NCI-H460 (cell line): ENCODE measurements around the gene ALG1. TPM values are rescaled to one million over a fixed set of nuclear protein-coding genes. Genes with fewer than 3 reads are reported as not detected.
A peak's percentile ranks its signal among the peaks of the same experiment; 100 is the strongest.
"Not testable (repeated sequence)": the region's sequence is repeated elsewhere in the genome, so short reads cannot be mapped to it uniquely, and the experiment has no call there.

Source experiments
- DNase-seq: peaks from one replicate; pipeline ENCODE4 v3.0.0-alpha.2; 2016; ENCODE audit warnings: low read depth; ENCODE audit errors: extremely low read depth
- total RNA-seq: library from RNA; depleted of rRNA; stranded (reverse); fragments of >200 nt; shearing (Covaris generic); gene quantifications from 2 replicates; pipeline ENCODE4 v1.2.3, GENCODE V29; 2014

Gene ALG1
- total RNA-seq, 1 experiment from 2014 or later, result 22.0 TPM

DNA sequence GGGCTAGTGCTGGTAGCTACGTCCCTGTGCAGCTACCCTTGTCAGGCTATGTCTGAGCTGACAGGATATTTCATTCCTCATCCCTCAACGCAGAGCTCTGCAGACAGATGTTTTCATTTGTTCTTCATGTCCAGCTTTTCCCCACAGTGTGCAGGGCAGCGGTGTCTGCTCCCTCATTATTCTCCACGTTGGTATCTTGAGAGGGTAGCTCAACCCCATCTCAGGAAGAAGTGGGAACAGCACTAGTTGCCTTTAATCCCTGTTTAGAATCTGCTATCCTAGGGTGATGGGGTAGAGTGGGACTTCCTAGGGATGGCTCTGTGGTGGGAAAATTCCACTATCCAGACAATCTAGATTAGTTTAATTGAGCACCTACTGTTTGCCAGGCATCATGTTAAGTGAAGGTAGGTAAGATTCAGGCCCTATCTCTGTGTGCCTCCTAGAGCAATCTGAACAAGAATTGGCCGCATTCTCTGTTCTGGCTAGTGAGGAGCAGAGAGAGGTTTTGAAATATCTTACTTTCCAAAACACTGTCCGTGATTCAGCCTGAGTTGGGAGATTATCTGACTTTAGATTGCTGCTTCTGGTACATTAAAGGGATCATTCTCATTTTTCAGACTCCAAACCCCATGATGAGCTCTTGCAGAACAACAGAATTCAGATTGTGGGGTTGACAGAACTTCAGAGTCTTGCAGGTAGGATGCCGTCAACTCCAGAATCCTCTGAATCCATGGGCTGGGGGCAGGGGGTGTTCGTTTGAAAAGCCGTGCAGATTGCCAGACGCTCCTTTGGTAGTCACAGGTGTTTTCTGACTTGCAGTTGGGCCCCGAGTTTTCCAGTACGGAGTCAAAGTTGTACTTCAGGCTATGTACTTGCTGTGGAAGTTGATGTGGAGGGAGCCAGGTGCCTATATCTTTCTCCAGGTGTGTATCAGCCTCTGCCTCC lies 963 bp downstream of the ALG1 start:
- DNase-seq, result no peak

DNA sequence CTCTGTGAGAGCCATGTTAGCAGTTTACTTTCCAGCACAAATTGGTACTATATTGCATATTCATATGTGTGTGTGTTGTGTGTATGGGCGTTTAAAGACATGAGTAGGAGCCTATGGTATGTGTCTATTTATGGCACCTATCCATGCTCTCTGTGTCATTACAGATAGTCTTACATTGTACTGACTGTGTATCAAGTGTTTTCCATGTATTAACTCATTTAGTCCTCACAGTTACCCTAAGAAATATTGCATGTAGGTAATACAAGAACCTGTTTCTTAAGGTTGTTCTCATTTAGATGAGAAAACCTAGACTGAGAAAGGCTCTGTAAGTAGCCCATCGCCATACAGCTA lies 1.6 kb downstream of the ALG1 start:
- no peak for DNase-seq

DNA sequence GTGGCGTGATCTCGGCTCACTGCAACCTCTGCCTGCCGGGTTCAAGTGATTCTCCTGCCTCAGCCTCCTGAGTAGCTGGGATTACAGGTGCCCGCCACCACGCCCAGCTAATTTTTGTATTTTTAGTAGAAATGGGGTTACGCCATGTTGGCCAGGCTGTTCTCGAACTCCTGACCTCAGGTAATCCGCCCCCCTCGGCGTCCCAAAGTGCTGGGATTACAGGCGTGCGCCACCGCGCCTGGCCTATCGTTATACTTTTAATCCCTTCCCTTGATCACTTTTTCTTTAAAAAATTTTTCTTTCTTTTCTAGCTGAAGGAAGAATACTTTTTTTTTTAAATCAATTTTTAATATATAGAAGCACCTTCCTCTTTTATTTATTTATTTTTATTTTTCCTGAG lies 2.1 kb downstream of the ALG1 start:
- DNase-seq, result not testable (repeated sequence)

DNA sequence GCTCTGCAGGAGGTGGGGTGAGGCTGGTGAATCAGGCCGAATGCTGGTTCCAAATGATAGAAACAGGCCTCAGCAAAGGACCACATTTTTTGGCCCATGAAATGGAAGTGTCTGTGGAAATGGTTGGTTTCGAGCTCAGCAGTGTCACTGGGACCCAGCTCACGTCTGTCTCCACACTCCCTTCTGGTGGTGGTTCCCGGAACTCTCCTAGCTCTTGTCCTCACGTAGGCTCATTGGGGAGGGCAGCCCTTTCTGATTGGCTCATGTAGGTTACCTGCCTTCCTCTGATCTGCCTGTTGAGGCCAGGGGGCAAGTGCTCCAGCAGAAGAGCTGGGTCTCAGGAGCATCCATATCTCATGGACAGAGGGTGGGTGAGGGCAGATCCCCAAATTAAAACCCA lies 4.0 kb downstream of the ALG1 start:
- DNase-seq, result no peak

DNA sequence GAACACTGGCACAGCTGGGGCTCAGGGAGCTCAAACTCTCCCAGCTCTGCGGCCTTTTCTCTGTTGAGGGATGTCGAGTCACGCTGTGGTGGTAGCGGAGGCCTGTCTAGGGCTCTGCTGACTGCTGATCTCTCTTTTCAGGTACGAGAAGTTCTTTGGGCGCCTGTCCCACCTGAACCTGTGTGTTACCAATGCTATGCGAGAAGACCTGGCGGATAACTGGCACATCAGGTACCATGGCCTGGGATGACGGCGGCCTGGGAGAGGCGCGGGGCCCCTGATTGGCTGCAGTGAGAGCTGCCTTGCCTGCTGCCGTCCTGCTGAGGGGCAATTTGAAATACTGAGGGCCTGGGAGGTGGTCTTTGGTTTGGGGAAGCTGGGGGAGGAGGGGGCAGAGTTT lies 5.7 kb downstream of the ALG1 start:
- no peak for DNase-seq

DNA sequence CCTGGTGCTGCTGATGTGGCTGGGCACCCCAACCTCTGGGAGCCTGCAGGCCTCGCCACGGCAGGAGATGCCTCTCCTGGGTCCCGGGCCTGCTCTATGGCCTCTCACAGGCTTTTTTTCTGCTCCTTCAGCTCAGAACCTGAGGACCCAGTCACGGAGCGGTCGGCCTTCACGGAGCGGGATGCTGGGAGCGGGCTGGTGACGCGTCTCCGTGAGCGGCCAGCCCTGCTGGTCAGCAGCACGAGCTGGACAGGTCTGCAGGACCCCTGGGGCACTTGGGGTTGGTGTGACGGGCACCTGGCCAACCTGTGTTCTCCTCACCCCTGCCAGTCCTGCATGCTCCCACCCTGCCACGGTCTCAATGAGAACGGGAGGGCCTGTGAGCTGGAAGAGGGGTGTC lies 7.0 kb downstream of the ALG1 start:
- no peak for DNase-seq

DNA sequence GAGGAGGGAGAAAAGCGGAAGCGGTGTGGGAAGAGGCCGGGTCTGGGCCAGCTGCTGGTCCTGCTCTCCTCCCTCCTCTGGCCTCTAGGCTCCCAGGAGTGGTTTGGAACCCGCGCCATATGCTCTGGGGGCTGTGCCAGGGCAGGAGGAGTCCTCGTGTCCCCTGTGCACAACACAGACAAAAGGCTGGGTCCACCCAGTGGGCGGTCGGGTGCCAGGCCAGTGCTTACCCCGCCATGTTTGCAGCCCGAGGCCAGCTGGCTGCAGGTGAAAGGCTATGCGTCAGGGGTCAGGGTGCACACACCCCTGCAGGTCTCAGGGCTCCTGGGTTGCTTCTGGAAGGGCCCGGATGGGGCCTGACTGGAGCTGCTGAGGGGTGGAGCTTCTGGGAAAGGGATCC lies 8.8 kb downstream of the ALG1 start:
- not testable (repeated sequence) for DNase-seq

DNA sequence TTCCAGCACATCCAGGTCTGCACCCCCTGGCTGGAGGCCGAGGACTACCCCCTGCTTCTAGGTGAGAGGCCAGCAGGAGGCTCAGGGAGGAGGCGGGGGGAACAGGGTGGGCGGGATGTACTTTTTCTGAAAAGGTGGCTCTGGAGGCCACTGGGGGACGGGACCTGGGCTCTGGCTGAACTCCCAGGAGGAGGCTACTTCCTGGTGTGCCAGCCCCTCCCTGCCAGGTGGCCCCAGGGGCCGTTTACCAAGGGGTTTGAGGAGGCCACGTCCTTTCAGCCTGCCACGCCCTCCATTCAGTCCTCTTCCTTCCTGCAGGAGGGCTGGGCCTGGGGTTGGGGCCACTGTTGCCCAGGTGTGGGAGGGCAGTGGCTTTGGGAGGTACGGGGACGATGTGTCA lies 9.4 kb downstream of the ALG1 start:
- not testable (repeated sequence) for DNase-seq

DNA sequence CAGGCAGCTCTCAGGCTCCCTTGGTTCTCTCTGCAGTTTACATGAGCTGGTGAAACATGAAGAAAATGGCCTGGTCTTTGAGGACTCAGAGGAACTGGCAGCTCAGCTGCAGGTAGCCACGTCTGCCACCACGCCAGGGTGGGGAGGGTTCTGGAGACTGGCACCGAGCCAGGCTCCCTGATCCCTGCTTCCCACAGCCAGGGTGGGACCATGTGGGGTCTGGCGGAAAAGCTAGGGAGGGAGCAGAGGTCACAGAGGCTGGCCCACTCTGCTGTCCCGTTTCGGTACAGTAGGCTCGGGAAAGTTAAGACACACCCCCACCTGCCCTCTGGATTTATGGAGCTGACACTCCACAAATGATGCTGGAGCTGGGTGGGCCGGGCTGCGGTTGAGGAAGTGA lies 12.0 kb downstream of the ALG1 start:
- DNase-seq, result not testable (repeated sequence)

DNA sequence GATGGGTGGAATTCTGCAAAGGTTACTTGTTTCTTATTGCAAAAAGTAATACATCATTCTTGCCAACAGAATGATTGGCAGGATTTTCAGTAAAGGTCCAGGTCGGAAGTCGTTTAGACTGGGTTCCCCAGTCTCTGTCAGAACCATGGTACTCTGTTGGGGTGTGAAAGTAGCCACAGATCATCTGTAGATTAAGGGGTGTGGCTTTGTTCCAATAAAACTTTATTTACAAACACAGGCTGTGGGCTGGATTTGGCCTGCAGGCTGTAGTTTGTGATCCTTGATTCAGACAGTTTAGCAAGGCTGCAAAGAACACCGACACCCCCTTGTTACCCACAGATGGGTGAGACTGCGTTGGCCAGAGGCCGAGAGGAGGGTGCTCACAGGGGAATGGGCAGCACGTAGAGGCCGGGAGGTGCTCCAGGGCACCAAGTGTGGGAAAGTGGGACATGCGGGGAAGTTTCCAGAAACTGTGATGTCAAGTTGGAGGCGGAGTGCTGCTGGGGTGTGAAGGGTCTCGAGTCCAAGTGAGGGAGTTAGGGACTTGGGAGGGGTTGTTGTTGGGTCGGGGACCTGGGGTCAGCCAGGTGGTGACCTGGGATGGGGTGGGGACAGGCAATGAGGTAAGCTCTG lies 12.6 kb downstream of the ALG1 start:
- DNase-seq, result not testable (repeated sequence)

DNA sequence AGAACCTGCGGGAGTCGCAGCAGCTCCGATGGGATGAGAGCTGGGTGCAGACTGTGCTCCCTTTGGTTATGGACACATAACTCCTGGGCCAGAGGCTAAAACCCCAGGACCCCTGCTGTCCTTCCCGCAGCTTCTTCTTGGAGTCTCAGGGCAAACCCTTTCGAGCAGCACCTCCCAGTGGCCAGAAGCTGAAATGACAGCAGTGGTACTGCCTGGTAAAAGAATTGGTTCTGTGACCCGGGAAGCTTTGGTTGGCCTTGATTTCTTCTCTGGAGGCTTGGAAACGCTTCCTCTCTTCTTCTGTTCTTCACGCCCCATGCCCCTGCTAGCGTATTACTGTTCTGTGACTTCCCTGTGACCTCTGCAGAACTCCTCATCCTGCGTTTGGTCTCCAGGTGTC lies 13.2 kb downstream of the ALG1 start:
- DNase-seq, result peak; percentile 55

DNA sequence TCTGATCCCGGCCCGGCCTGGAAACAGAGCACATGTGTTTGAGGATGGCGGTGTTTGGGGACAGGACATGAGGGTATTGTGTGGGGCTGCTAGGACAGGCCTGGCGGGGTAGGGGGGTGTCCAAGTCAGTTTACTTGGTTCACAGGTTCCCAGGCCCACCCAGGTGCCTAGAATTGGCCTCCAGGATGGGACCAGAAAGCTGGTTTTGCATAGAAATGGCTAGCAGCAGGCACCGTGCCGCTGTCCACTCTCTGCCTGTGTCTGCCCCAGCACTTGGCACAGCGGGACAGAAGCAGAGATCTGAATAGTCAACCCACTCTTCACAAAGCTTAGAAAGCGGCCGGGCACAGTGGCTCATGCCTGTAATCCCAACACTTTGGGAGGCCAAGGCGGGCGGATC lies 14.1 kb downstream of the ALG1 start:
- DNase-seq, result not testable (repeated sequence)

DNA sequence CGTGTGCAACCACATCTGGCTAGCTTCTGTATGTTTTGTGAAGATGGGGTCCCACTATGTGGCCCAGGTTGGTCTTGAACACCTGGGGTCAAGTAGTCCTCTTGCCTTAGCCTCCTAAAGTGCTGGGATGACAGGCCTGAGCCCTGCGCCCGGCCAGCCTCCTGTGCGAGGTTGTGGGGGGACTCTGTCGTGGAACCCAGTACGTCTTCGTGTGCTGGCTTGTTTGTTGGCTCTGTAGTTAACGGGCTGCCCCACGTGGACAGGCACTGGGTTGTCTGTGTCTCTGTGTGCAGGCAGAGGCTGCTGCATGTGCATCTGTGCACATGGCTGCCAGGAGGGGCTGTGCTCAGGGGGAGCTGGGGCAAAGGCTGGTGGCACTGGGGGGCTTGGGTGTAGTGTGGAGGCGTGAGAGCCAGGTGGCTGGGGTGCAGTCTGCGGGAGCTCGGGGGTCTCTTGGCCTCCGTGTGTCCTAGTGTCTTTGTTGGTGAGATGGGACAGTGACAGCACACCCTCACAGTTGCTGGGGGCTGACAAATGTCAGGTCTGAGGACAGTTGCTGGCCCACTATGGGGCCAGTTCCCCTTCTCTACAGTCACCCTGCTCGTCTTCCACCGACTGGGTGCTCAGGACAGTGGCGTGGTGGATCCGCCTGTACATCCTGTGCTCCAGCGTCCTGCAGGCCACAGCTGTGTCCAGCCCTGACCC lies 16.6 kb downstream of the ALG1 start:
- not testable (repeated sequence) for DNase-seq

DNA sequence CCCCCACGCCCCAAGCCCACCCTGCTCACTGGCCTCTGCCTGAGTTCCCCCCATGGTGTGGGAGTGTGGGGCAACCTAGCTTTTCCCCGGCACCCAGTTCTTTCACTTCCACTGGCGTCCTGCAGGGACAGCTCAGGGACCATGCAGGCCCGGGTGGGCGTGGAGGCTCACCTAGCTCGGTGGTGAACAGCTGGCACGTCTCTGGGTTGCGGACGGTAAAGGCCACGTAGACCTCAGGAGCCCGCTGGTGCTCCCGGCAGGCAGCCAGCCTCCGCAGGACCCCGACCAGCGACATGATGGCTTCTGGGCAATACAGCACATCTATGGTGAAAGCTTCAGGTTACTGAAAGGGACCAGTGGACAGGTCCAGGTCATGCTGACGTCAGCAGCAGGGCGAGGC lies 17.3 kb downstream of the ALG1 start:
- not testable (repeated sequence) for DNase-seq

DNA sequence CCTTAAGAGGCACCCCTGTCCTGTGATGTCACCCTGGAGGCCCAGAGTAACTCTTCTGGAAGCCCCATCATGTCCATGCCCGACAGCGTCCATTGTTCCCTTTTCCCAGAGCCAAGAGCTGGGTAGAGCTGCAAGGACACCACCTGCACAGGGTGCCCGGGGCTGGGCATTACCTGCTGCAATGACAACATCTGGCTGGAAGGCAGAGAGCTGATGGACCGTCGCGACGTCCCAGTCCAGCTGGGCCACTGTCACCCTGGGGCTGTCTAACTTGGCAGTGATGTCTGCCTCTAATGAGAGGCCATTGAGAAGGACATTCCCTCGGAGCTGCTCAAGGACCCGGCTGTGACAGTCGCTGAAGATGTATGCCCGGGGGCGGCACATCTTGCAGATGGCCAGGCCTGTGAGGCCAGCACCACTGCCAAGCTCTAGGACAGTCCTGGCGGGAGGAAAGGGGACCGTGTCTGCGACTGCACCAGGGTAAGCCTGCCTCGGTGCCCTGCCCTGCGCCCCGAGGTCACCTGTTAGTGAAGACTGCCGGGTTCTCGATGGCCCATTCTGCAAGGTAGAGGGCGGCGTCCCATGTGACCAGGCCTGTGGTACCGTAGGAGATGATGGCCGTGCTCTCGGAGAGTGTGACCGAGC lies 18.4 kb downstream of the ALG1 start:
- not testable (repeated sequence) for DNase-seq

DNA sequence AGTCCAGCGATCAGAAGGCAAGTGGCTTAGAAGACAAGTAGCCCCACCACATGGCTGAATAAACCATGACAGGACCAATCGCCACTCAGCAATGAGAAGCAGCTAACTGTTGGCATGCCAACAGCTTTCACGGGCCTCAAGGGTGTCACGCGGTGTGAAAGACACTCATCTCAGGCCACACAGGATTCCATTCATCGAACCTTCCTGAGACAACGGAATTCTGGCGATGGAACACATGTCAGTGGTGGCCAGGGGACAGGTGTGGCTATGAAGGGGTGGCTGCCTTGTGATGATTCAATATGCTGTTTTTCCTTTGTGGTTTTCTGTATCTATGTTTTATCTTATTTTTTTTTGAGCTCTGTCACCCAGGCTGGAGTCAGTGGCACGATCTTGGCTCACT lies 18.9 kb downstream of the ALG1 start:
- DNase-seq, result not testable (repeated sequence)

DNA sequence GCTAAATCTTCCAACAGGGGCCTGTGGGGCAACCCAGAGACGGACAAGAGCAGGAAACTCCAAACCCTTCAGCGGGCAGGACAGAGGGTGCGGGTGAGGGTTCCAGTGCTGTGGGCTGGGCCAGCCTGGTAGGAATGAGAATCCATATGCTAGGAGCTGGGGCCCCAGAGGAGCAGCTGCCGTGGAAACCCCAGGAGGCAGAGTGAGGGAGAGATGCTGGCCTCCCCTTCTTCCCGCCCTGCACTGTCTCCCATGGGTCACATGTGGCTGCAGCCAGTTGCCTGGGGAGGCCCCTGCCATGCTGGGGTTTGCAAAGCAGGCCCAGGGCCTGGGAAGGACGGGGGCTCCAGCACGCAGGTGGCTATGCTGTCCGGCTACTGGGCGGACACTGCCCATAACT lies 21.4 kb downstream of the ALG1 start:
- DNase-seq, result not testable (repeated sequence)

DNA sequence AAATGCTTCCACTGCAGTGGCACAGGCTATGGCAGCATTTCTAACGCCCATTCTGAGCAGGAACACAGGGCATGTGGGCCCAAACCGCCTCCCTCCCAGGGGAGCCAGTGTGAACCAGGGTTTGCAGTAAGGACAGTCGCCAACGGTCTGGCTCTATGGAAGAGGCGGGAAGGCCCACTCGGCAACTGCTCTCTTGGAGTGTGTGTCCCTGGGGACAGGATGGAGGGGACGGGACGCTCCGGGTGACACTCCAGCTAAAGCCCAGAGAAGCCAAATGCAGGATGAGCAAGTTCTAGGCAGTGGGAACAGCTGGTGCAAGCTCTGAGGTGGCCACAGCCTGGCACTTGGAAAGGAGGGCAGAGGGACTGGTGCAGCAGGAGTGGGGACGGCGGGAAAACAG lies 22.1 kb downstream of the ALG1 start:
- DNase-seq, result not testable (repeated sequence)

DNA sequence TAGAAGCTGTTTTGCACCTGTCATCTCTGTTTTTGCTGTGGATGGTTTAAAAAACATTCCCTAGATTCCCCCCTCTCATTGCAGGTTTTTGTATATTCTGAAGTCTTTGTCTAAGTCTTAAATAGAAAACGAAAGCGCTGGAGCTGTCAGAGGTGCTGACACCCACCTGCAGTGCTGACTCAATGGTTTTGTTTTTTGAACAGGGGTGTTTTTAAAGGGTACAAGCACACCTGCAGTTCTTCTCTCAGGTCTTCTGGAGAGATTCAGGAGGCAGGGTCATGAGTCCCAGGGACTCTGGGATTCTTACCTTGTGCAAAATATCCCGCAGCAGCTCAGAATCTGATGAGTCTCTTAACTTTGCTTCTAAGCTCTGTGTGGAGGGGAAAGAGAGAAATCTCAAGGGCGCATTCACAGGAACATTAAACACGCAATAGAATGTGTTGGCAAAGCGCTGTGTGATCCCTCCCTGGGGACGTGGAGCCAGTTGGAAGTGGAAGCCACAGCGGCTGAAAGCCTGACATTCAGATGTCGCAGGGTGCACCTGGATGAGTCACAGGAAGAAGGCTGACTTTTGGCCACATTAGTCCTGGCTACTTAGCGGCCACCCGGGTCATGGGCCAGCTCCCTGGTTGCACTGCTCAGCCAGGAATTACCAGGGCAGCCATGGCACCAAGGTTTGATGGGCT lies 23.6 kb downstream of the ALG1 start:
- not testable (repeated sequence) for DNase-seq

DNA sequence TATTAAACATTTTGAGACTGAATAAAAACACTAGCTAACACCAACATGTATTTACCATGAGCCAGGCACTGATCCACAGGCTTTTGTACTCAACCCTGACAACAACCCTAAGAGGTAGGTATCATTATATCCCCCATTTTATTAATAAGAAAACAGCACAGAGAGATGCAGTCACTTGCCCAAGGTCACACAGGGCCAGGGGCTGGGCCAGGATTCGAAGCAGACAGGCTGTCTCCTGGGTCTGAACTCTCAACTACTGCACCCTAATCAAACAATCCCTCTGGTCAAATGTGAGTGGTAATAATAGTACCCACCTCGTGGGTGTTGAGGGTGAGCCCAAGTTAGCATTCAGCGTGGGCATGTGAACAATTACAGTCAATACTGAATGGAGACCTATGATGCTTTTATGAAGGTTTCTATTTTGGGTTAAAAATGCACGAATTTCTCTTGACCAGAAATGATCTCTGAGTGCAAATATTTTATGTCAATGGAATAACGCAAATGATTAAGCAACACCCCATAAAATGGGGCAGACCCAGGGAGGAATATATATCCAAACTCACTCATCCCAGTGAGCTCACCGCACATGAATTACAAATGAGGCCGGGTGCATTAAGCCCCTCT lies 24.9 kb downstream of the ALG1 start:
- not testable (repeated sequence) for DNase-seq
